ENCODE data around the gene TOM1.

DNA sequence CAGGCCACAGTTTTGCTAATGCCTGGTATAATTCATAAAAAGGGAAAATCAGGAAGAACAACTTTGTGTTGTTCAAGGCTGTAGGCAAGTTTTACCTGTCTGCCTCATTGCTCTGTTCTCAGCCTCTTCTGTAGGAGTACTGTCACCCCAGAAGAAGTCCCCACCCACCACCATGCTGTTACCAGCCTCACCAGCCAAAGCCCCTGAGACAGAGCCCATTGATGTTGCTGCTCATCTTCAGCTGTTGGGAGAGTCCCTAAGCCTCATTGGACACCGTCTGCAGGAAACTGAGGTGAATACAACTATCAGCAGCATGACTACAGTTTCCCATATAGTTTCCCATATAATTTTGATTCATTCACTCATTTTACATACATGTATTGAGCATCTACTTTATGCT lies 11.6 kb upstream of the TOM1 start:
- TF ChIP-seq CTCF (IDR thresholded peaks at IDR 0.05; ENCODE audit: poor library complexity) (no peak), EZH2 (IDR thresholded peaks at IDR 0.05; ENCODE audit: borderline replicate concordance) (no peak), EZH2phosphoT487 (IDR thresholded peaks at IDR 0.05; ENCODE audit: low read depth, severe bottlenecking, unreplicated experiment) (no peak)
